ENCODE data around the gene CLOCK.
A peak's percentile ranks its signal among the peaks of the same experiment; 100 is the strongest.
"Not testable (repeated sequence)": the region's sequence is repeated elsewhere in the genome, so short reads cannot be mapped to it uniquely, and the experiment has no call there.

CLOCK gene

GRCh38 chr4:55546756-55547465 lies at the start of gene CLOCK:
TSS of gene CLOCK (minus strand) at chr4:55546909. CDS start at chr4:55482785, 64,124 bp downstream.
- Mint-ChIP-seq H3K4me1 (ENCODE audit: low read depth) (peaks cover 17% of the 10 kb centered on the region), H3K9me3 (no peaks in the 10 kb centered on the region), H3K27ac (peak within 1 kb of the TSS; percentile 81)

DNA sequence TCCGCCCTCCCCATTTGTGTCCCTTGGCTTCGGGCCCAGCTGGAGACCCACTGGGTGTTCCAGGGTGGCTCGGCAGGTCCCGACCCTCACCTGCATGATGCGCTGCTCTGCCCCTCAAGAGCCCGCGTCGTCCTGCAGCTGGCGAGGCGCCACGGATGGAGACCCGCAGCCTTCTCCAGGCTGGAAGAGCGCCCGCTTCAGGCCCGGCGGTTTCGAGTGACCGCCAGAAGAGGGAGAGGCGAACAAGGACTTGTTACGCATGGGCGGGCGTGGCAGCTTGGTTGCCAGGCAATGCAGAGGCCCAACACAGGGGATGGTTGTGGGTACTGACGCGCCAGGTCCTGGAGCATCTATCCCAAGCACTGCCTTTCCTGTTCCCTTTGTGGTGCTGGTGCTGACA lies 45.3 kb upstream of the CLOCK start, which contains the start of gene PDCL2:
TSS of gene PDCL2 (minus strand) at position 232 of the 400 bp plus-strand sequence. CDS start at position 96, 136 bp downstream.
- Mint-ChIP-seq H3K27me3 (ENCODE audit: low read depth) (peaks cover 3% of the 10 kb centered on the region), H3K4me3 (no peak within 1 kb of the TSS), H3K36me3 (ENCODE audit: low read depth) (no peaks in the 10 kb centered on the region), H3K4me1 (ENCODE audit: low read depth) (no peaks in the 10 kb centered on the region), H3K9me3 (no peaks in the 10 kb centered on the region), H3K27ac (no peak within 1 kb of the TSS)
- DNase-seq (ENCODE audit: low spot score) = no peak

More at GRCh38 chr4:55546756-55547465, at the start of gene CLOCK:
- peak within 1 kb of the TSS; percentile 89 for H3K4me3 Mint-ChIP-seq
- no peaks in the 10 kb centered on the region for H3K36me3 Mint-ChIP-seq (ENCODE audit: low read depth)
- H3K27me3 Mint-ChIP-seq (ENCODE audit: low read depth) = peaks cover 32% of the 10 kb centered on the region
- DNase-seq (ENCODE audit: low spot score) = peak; percentile 82

- Mint-ChIP-seq H3K27ac (no peak overlapping the region), H3K4me3 (no peak overlapping the region), H3K9me3 (peaks cover 6% of the 10 kb centered on the region), H3K27me3 (ENCODE audit: low read depth) (peaks cover 2% of the 10 kb centered on the region), H3K4me1 (ENCODE audit: low read depth) (no peaks in the 10 kb centered on the region), H3K36me3 (ENCODE audit: low read depth) (no peaks in the 10 kb centered on the region)
- DNase-seq (ENCODE audit: low spot score) = no peak
These were observed 41.5 kb upstream of the CLOCK start for GRCh38 chr4:55588160-55588559.

DNA sequence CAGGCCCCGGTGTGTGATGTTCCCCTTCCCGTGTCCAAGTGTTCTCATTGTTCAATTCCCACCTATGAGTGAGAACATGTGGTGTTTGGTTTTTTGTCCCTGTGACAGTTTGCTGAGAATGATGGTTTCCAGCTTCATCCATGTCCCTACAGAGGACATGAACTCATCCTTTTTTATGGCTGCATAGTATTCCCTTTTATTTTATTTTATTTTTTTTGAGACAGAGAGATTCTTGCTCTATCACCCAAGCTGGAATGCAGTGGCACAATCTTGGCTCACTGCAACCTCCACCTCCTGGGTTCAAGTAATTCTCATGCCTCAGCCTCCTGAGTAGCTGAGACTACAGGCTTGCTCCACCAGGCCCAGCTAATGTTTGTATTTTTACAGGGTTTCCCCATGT lies 36.1 kb upstream of the CLOCK start:
- not testable (repeated sequence) for H3K27me3 Mint-ChIP-seq (ENCODE audit: low read depth); H3K4me1 Mint-ChIP-seq (ENCODE audit: low read depth); H3K36me3 Mint-ChIP-seq (ENCODE audit: low read depth); DNase-seq (ENCODE audit: low spot score); H3K27ac Mint-ChIP-seq; H3K4me3 Mint-ChIP-seq
- H3K9me3 Mint-ChIP-seq = peaks cover 12% of the 10 kb centered on the region

DNA sequence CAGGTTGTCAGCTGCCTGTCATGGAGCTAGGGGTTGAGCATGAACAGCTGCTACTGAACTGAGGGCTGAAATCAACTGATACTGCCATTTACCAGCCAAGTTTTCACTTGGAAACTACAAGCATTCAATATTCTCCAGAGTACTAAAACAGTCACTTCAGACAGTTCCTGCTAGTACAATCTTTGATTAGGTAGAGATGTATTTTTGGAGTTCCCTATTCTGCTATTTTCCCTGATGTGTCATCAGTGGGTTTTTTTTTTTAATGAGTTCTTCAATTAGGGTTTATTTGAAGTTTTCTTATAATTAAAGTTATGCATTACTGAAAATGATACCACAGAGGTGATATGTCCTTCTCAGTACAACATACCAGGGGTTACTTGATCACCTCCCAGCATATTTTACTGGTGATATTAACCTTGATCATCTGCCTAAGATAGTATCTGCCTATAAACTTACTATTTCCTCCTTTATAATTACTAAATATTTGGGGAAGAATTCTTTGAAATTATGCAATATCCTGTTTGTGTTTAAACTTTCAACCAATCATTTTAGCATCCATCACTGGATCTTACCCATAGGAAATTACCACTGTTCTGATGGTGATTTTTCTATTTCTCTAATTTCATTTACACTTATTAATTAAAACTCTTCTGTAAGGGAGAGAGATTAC lies 31.8 kb upstream of the CLOCK start:
- Mint-ChIP-seq H3K4me3 (no peak overlapping the region), H3K27ac (no peak overlapping the region)

GRCh38 chr4:55575513-55575912 lies 28.8 kb upstream of the CLOCK start:
- no peak for DNase-seq (ENCODE audit: low spot score)
- peaks cover 25% of the 10 kb centered on the region for H3K9me3 Mint-ChIP-seq
- H3K4me1 Mint-ChIP-seq (ENCODE audit: low read depth) = no peaks in the 10 kb centered on the region
- H3K36me3 Mint-ChIP-seq (ENCODE audit: low read depth) = no peaks in the 10 kb centered on the region
- no peak overlapping the region for H3K4me3 Mint-ChIP-seq
- H3K27me3 Mint-ChIP-seq (ENCODE audit: low read depth) = no peaks in the 10 kb centered on the region
- no peak overlapping the region for H3K27ac Mint-ChIP-seq

More for the DNA sequence above, 31.8 kb upstream of the CLOCK start:
- H3K36me3 Mint-ChIP-seq (ENCODE audit: low read depth) = no peaks in the 10 kb centered on the region
- H3K9me3 Mint-ChIP-seq = peaks cover 31% of the 10 kb centered on the region
- no peaks in the 10 kb centered on the region for H3K27me3 Mint-ChIP-seq (ENCODE audit: low read depth)
- H3K4me1 Mint-ChIP-seq (ENCODE audit: low read depth) = no peaks in the 10 kb centered on the region
- DNase-seq (ENCODE audit: low spot score) = no peak

DNA sequence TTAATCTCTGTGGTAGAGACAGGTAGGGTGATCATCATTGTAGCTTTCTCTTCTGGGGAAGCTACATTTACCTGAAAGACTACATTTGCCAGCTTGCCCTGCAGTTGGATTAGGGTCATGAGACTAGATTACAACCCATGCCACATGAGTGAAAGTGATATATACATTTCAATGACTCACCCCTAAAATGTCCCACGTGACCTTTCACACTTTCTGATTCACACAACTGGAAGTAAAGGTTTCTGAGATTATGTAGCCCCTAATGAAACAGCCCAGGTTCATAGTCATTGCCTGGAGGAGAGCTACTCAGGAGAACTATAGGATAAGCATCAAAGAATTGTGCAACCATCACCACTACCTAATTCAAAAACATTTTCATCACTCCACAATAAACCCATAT lies 27.5 kb upstream of the CLOCK start:
- no peak overlapping the region for H3K27ac Mint-ChIP-seq
- H3K4me1 Mint-ChIP-seq (ENCODE audit: low read depth) = no peaks in the 10 kb centered on the region
- no peak for DNase-seq (ENCODE audit: low spot score)
- H3K4me3 Mint-ChIP-seq = no peak overlapping the region
- no peaks in the 10 kb centered on the region for H3K36me3 Mint-ChIP-seq (ENCODE audit: low read depth)
- H3K27me3 Mint-ChIP-seq (ENCODE audit: low read depth) = no peaks in the 10 kb centered on the region
- H3K9me3 Mint-ChIP-seq = peaks cover 25% of the 10 kb centered on the region

- no peak overlapping the region for H3K27ac Mint-ChIP-seq
- H3K4me3 Mint-ChIP-seq = no peak overlapping the region
- DNase-seq (ENCODE audit: low spot score) = no peak
- H3K4me1 Mint-ChIP-seq (ENCODE audit: low read depth) = no peaks in the 10 kb centered on the region
- no peaks in the 10 kb centered on the region for H3K36me3 Mint-ChIP-seq (ENCODE audit: low read depth)
- peaks cover 3% of the 10 kb centered on the region for H3K27me3 Mint-ChIP-seq (ENCODE audit: low read depth)
- peaks cover 14% of the 10 kb centered on the region for H3K9me3 Mint-ChIP-seq
These were observed 25.1 kb upstream of the CLOCK start for GRCh38 chr4:55571806-55572205.

DNA sequence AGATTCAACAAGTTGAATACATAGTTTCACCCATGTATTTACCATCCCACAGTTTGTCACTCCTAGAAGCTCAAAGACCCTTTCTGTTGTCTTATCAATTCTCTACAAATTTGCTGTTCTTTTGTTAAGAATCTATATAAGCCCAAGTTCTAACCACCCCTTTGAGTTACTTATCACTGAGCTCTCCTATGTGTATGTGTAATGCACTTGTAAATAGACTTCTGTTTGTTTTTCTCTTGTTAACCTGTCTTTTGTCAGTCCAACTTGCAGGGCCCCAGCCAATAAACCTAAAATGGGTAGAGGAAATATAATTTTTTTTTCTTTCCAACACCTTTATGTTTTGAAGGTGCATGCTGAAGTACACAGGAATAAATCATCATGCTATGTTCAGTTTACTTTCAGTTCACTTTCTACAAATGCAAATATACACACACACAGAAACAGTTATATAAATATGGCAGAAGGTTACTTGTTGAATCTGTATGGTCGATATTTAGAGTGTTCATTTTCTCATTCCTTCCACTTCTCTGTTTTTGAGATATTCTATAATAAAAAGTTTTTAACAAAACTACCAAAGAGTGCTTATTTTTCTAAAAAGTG lies 22.3 kb upstream of the CLOCK start:
- H3K27me3 Mint-ChIP-seq (ENCODE audit: low read depth) = peaks cover 3% of the 10 kb centered on the region
- no peak for DNase-seq (ENCODE audit: low spot score)
- no peak overlapping the region for H3K4me3 Mint-ChIP-seq
- no peaks in the 10 kb centered on the region for H3K4me1 Mint-ChIP-seq (ENCODE audit: low read depth)
- no peaks in the 10 kb centered on the region for H3K36me3 Mint-ChIP-seq (ENCODE audit: low read depth)
- no peaks in the 10 kb centered on the region for H3K9me3 Mint-ChIP-seq
- H3K27ac Mint-ChIP-seq = no peak overlapping the region

- no peak for DNase-seq (ENCODE audit: low spot score)
- Mint-ChIP-seq H3K36me3 (ENCODE audit: low read depth) (no peaks in the 10 kb centered on the region), H3K4me3 (no peak overlapping the region), H3K27me3 (ENCODE audit: low read depth) (peaks cover 1% of the 10 kb centered on the region), H3K27ac (no peak overlapping the region), H3K4me1 (ENCODE audit: low read depth) (peaks cover 4% of the 10 kb centered on the region), H3K9me3 (peaks cover 9% of the 10 kb centered on the region)
These were observed 15.2 kb upstream of the CLOCK start for GRCh38 chr4:55561889-55562288.

- Mint-ChIP-seq H3K4me3 (no peak overlapping the region), H3K4me1 (ENCODE audit: low read depth) (peaks cover 4% of the 10 kb centered on the region), H3K36me3 (ENCODE audit: low read depth) (no peaks in the 10 kb centered on the region), H3K27me3 (ENCODE audit: low read depth) (peaks cover 5% of the 10 kb centered on the region), H3K9me3 (peaks cover 9% of the 10 kb centered on the region), H3K27ac (no peak overlapping the region)
- DNase-seq (ENCODE audit: low spot score) = no peak
These were observed 13.4 kb upstream of the CLOCK start for GRCh38 chr4:55560096-55560495.

GRCh38 chr4:55554453-55555030 lies 7.8 kb upstream of the CLOCK start:
- H3K27ac Mint-ChIP-seq = no peak overlapping the region
- H3K4me3 Mint-ChIP-seq = no peak overlapping the region

GRCh38 chr4:55553441-55554201 lies 6.9 kb upstream of the CLOCK start:
- Mint-ChIP-seq H3K27me3 (ENCODE audit: low read depth) (peaks cover 37% of the 10 kb centered on the region), H3K36me3 (ENCODE audit: low read depth) (no peaks in the 10 kb centered on the region), H3K4me3 (no peak overlapping the region), H3K4me1 (ENCODE audit: low read depth) (peaks cover 11% of the 10 kb centered on the region), H3K27ac (no peak overlapping the region), H3K9me3 (peaks cover 5% of the 10 kb centered on the region)
- DNase-seq (ENCODE audit: low spot score) = no peak

More at GRCh38 chr4:55554453-55555030, 7.8 kb upstream of the CLOCK start:
- Mint-ChIP-seq H3K36me3 (ENCODE audit: low read depth) (no peaks in the 10 kb centered on the region), H3K27me3 (ENCODE audit: low read depth) (peaks cover 28% of the 10 kb centered on the region), H3K4me1 (ENCODE audit: low read depth) (peaks cover 9% of the 10 kb centered on the region), H3K9me3 (peaks cover 9% of the 10 kb centered on the region)
- DNase-seq (ENCODE audit: low spot score) = no peak
